ENCODE measurements around the gene WDR1. TPM values are rescaled to one million over a fixed set of nuclear protein-coding genes. Genes with fewer than 3 reads are reported as not detected.

WDR1 gene
- total RNA-seq, 1 experiment from 2014 or later, result 223 TPM

GRCh38 chr4:10040049-10040892 lies 76.3 kb downstream of the WDR1 start:
- Histone ChIP-seq H3K27ac (ENCODE audit: low read depth, low read length) (no peak overlapping the region), H3K27me3 (ENCODE audit: insufficient read depth, low read length) (no peaks in the 10 kb centered on the region), H3K4me3 (replicated peaks in 1 of 2; ENCODE audit: low read depth in 1 of 2, low read length in 2 of 2) (no peak overlapping the region), H3K79me2 (ENCODE audit: insufficient read depth, low read length) (no peaks in the 10 kb centered on the region), H3K9me2 (ENCODE audit: insufficient read depth) (no peaks in the 10 kb centered on the region), H3K9me3 (ENCODE audit: control insufficient read depth in 1 of 2, insufficient read depth in 1 of 2, low read depth in 1 of 2, low read length in 2 of 2) (peaks cover 6 to 12% of the 10 kb centered on the region in 2 experiments; a peak in 3 of 4 replicates), H4K20me1 (ENCODE audit: insufficient read depth) (no peaks in the 10 kb centered on the region), H3K4me2 (ENCODE audit: low read length) (no peak overlapping the region), H3K9ac (ENCODE audit: low read length) (no peak overlapping the region), H3K4me1 (ENCODE audit: control insufficient read depth in 1 of 2, insufficient read depth in 2 of 2, low read length in 2 of 2) (peaks cover 9% of the 10 kb centered on the region in 2 experiments), H2AFZ (ENCODE audit: low read depth, low read length, poor library complexity, severe bottlenecking) (no peak overlapping the region), H3K36me3 (ENCODE audit: control insufficient read depth in 1 of 2, insufficient read depth in 2 of 2, low read length in 2 of 2) (no peaks in the 10 kb centered on the region)
- RAD21 ChIA-PET (ENCODE audit: low non-redundant PET in 1 of 2, low total read pairs in 2 of 2, uncharacterized antibody in 2 of 2, unreplicated experiment in 2 of 2), result no interaction called here
- ATAC-seq (no peak), DNase-seq (ENCODE audit: low read depth, low spot score) (no peak)
- POLR2A ChIA-PET, result no interaction called here
- BruUV-seq (replicated peaks), result no TSS peak
- intact Hi-C loops (cut with micrococcal nuclease), result no loop called here
- CTCF ChIA-PET, result no interaction called here
- no peak for TF ChIP-seq FOSL1 (IDR thresholded peaks at IDR 0.05; ENCODE audit: low read depth)
- TF ChIP-seq ZBTB33 (IDR thresholded peaks at IDR 0.05; ENCODE audit: extremely low read depth, insufficient replicate concordance, low read length), result no peak
- TF ChIP-seq EZH2 (IDR thresholded peaks at IDR 0.05), result no peak
- no peak for TF ChIP-seq SIN3A (IDR thresholded peaks at IDR 0.05; ENCODE audit: low read depth)

- Histone ChIP-seq H3K9me3 (ENCODE audit: control insufficient read depth in 1 of 2, insufficient read depth in 1 of 2, low read depth in 1 of 2, low read length in 2 of 2) (peaks cover 0 to 2% of the 10 kb centered on the region in 2 experiments; a peak in 1 of 4 replicates), H3K4me3 (replicated peaks in 1 of 2; ENCODE audit: low read depth in 1 of 2, low read length in 2 of 2) (no peak overlapping the region), H3K4me1 (ENCODE audit: control insufficient read depth in 1 of 2, insufficient read depth in 2 of 2, low read length in 2 of 2) (peaks cover 7 to 17% of the 10 kb centered on the region in 2 experiments), H3K27me3 (ENCODE audit: insufficient read depth, low read length) (no peaks in the 10 kb centered on the region), H3K9ac (ENCODE audit: low read length) (no peak overlapping the region), H3K9me2 (ENCODE audit: insufficient read depth) (no peaks in the 10 kb centered on the region), H3K36me3 (ENCODE audit: control insufficient read depth in 1 of 2, insufficient read depth in 2 of 2, low read length in 2 of 2) (no peaks in the 10 kb centered on the region), H3K79me2 (ENCODE audit: insufficient read depth, low read length) (no peaks in the 10 kb centered on the region), H4K20me1 (ENCODE audit: insufficient read depth) (no peaks in the 10 kb centered on the region), H3K27ac (ENCODE audit: low read depth, low read length) (no peak overlapping the region), H3K4me2 (ENCODE audit: low read length) (no peak overlapping the region), H2AFZ (ENCODE audit: low read depth, low read length, poor library complexity, severe bottlenecking) (no peak overlapping the region)
- intact Hi-C loops (cut with micrococcal nuclease), result no loop called here
- no TSS peak for BruUV-seq (replicated peaks)
- ChIA-PET CTCF (no interaction called here), RAD21 (ENCODE audit: low non-redundant PET in 1 of 2, low total read pairs in 2 of 2, uncharacterized antibody in 2 of 2, unreplicated experiment in 2 of 2) (no interaction called here), POLR2A (no interaction called here)
- ATAC-seq, result no peak
- DNase-seq (ENCODE audit: low read depth, low spot score), result no peak
- TF ChIP-seq SRF (IDR thresholded peaks at IDR 0.05; ENCODE audit: low read depth) (no peak), RAD21 (IDR thresholded peaks at IDR 0.05; ENCODE audit: low read depth) (no peak), CEBPB (IDR thresholded peaks at IDR 0.05; ENCODE audit: low read depth) (no peak), JUND (IDR thresholded peaks at IDR 0.05) (no peak), FOSL1 (IDR thresholded peaks at IDR 0.05; ENCODE audit: low read depth) (no peak), ATF3 (IDR thresholded peaks at IDR 0.05) (no peak), ZNF274 (IDR thresholded peaks at IDR 0.05; ENCODE audit: low read depth, low read length) (no peak), CTCF (IDR thresholded peaks at IDR 0.05 in 2 of 3, conservative IDR thresholded peaks at IDR 0.05 in 1 of 3; ENCODE audit: borderline replicate concordance in 1 of 3, insufficient read depth in 1 of 3, low read depth in 2 of 3, low read length in 2 of 3) (no peak), MAX (IDR thresholded peaks at IDR 0.05) (no peak), EZH2 (IDR thresholded peaks at IDR 0.05) (no peak)
Measured at GRCh38 chr4:10036807-10037342, 79.7 kb downstream of the WDR1 start.
